ENCODE results near the gene PLPPR4.
"Not testable (repeated sequence)": the region's sequence is repeated elsewhere in the genome, so short reads cannot be mapped to it uniquely, and the experiment has no call there.

Gene PLPPR4

DNA sequence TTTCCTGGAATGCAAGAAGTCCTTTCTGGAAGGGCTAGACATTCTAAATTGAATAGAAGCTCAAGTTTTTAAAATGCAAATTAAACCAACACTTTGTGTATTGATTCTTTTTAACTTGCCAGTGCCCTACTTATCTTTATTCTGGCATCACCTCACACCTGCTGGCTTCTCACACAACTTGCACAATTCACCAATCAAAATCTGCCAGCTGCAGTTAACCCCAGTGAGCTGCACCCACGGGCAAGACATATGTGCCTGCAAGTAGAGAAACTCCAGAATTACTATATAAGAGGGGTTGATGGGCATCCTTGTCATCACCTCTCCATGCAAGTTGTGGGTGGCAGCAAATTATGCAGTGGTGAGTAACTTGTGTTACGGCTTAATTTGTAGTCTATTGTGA, 11.7 kb upstream of the PLPPR4 start:
- H3K79me2 ChIP-seq (ENCODE audit: control insufficient read depth, low read length), result no peaks in the 10 kb centered on the region
- no peaks in the 10 kb centered on the region for H3K4me1 ChIP-seq (ENCODE audit: control insufficient read depth, low read length)
- H3K9me2 ChIP-seq (replicated peaks; ENCODE audit: control insufficient read depth, low read length), result no peaks in the 10 kb centered on the region
- no peak overlapping the region for H3K27ac ChIP-seq (ENCODE audit: low read depth, low read length)
- H4K20me1 ChIP-seq (ENCODE audit: control insufficient read depth, insufficient read depth, low read depth, low read length), result no peaks in the 10 kb centered on the region
- TF ChIP-seq EZH2phosphoT487 (IDR thresholded peaks at IDR 0.05; ENCODE audit: borderline replicate concordance, low read length), result no peak
- no peaks in the 10 kb centered on the region for H3K27me3 ChIP-seq (ENCODE audit: control insufficient read depth, low read length)
- no peak overlapping the region for H3K4me2 ChIP-seq (ENCODE audit: low read length)
- H3K4me3 ChIP-seq (ENCODE audit: low read length), result no peak overlapping the region
- no peaks in the 10 kb centered on the region for H3K36me3 ChIP-seq (ENCODE audit: control insufficient read depth, low read length)
- no peaks in the 10 kb centered on the region for H3K9me3 ChIP-seq (ENCODE audit: control insufficient read depth, insufficient read depth, low read length)
- no peaks in the 10 kb centered on the region for H3F3A ChIP-seq (ENCODE audit: control insufficient read depth, insufficient read depth)

DNA sequence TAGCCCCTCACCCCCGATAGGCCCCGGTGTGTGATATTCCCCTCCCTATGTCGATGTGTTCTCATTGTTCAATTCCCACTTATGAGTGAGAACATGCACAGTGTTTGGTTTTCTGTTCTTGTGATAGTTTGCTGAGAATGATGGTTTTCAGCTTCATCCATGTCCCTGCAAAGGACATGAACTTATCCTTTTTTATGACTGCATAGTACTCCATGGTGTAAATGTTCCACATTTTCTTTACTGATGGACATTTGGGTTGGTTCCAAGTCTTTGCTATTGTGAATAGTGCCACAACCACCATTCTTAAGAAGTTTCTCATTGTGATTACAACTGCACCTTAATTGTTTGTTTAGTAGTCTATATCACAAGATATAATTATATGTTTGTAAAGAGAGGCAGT, 3.9 kb upstream of the PLPPR4 start:
- not testable (repeated sequence) for H3K27me3 ChIP-seq (ENCODE audit: control insufficient read depth, low read length); H3K9me2 ChIP-seq (replicated peaks; ENCODE audit: control insufficient read depth, low read length)

DNA sequence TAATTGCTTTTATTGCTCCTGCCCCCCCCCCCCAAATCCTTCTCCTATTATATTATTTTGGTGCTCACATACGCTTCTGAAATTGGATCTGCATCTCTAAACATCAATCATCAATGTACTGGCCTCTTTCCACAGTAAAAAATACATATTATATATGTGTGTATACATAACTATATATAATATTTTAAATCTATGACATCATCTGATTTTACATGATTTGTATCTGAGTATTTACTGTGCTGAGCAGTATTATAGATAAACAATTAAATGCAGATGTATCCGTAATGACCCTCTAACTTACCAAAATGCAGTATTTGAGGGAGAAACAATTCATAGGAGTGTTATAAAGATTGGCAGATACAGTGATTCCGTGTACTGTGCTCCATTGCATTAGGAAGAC, 832 bp downstream of the PLPPR4 start:
- Histone ChIP-seq H4K20me1 (ENCODE audit: control insufficient read depth, insufficient read depth, low read depth, low read length) (no peaks in the 10 kb centered on the region), H3K4me2 (ENCODE audit: low read length) (no peak overlapping the region), H3K9me3 (ENCODE audit: control insufficient read depth, insufficient read depth, low read length) (no peaks in the 10 kb centered on the region), H3K79me2 (ENCODE audit: control insufficient read depth, low read length) (no peaks in the 10 kb centered on the region), H3K27me3 (ENCODE audit: control insufficient read depth, low read length) (no peaks in the 10 kb centered on the region), H3K4me3 (ENCODE audit: low read length) (no peak overlapping the region), H3K27ac (ENCODE audit: low read depth, low read length) (no peak overlapping the region), H3K4me1 (ENCODE audit: control insufficient read depth, low read length) (no peaks in the 10 kb centered on the region), H3K36me3 (ENCODE audit: control insufficient read depth, low read length) (no peaks in the 10 kb centered on the region), H3K9me2 (replicated peaks; ENCODE audit: control insufficient read depth, low read length) (no peaks in the 10 kb centered on the region), H3F3A (ENCODE audit: control insufficient read depth, insufficient read depth) (no peaks in the 10 kb centered on the region)
- no peak for TF ChIP-seq EZH2phosphoT487 (IDR thresholded peaks at IDR 0.05; ENCODE audit: borderline replicate concordance, low read length)
- TF ChIP-seq, protein P1, sequence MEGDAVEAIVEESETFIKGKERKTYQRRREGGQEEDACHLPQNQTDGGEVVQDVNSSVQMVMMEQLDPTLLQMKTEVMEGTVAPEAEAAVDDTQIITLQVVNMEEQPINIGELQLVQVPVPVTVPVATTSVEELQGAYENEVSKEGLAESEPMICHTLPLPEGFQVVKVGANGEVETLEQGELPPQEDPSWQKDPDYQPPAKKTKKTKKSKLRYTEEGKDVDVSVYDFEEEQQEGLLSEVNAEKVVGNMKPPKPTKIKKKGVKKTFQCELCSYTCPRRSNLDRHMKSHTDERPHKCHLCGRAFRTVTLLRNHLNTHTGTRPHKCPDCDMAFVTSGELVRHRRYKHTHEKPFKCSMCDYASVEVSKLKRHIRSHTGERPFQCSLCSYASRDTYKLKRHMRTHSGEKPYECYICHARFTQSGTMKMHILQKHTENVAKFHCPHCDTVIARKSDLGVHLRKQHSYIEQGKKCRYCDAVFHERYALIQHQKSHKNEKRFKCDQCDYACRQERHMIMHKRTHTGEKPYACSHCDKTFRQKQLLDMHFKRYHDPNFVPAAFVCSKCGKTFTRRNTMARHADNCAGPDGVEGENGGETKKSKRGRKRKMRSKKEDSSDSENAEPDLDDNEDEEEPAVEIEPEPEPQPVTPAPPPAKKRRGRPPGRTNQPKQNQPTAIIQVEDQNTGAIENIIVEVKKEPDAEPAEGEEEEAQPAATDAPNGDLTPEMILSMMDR (IDR thresholded peaks at IDR 0.05; ENCODE audit: low read depth, low read length, poor library complexity, severe bottlenecking), result no peak

More for the DNA sequence above, 3.9 kb upstream of the PLPPR4 start:
- not testable (repeated sequence) for H3K4me2 ChIP-seq (ENCODE audit: low read length); H3K4me3 ChIP-seq (ENCODE audit: low read length); H3K79me2 ChIP-seq (ENCODE audit: control insufficient read depth, low read length); H3K9me3 ChIP-seq (ENCODE audit: control insufficient read depth, insufficient read depth, low read length); H4K20me1 ChIP-seq (ENCODE audit: control insufficient read depth, insufficient read depth, low read depth, low read length); H3K27ac ChIP-seq (ENCODE audit: low read depth, low read length); H3F3A ChIP-seq (ENCODE audit: control insufficient read depth, insufficient read depth); H3K36me3 ChIP-seq (ENCODE audit: control insufficient read depth, low read length); H3K4me1 ChIP-seq (ENCODE audit: control insufficient read depth, low read length)

DNA sequence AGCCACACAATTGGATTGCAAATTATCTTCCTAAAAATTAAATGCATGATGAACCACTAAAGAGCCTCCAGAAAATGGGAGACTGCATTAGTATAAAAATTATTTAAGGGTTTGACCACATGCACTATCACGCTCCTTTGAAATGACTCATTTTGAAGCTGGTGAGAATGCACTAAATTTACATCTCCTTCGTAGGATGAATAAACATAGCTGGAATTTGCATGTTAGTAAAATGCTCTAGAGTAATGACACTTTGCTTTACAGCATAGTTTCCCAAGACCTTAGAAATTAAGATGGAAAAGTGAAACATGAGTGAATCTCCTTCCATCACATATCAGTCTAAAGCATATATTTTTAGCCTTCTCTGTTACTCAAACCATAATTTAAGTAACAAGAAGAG, 2.4 kb downstream of the PLPPR4 start:
- Histone ChIP-seq H3K36me3 (ENCODE audit: control insufficient read depth, low read length) (no peaks in the 10 kb centered on the region), H3K4me2 (ENCODE audit: low read length) (no peak overlapping the region), H3K27me3 (ENCODE audit: control insufficient read depth, low read length) (no peaks in the 10 kb centered on the region), H3K9me3 (ENCODE audit: control insufficient read depth, insufficient read depth, low read length) (no peaks in the 10 kb centered on the region), H3K9me2 (replicated peaks; ENCODE audit: control insufficient read depth, low read length) (no peaks in the 10 kb centered on the region), H3F3A (ENCODE audit: control insufficient read depth, insufficient read depth) (no peaks in the 10 kb centered on the region), H3K4me1 (ENCODE audit: control insufficient read depth, low read length) (no peaks in the 10 kb centered on the region), H3K79me2 (ENCODE audit: control insufficient read depth, low read length) (no peaks in the 10 kb centered on the region), H3K27ac (ENCODE audit: low read depth, low read length) (no peak overlapping the region), H4K20me1 (ENCODE audit: control insufficient read depth, insufficient read depth, low read depth, low read length) (no peaks in the 10 kb centered on the region), H3K4me3 (ENCODE audit: low read length) (no peak overlapping the region)
- no peak for TF ChIP-seq EZH2phosphoT487 (IDR thresholded peaks at IDR 0.05; ENCODE audit: borderline replicate concordance, low read length)
- TF ChIP-seq, protein P1 (IDR thresholded peaks at IDR 0.05; ENCODE audit: low read depth, low read length, poor library complexity, severe bottlenecking), result no peak

Data from DOHH2 (cell line).